AG04450 (cell line): ENCODE measurements around the gene PUM2. TPM values are rescaled to one million over a fixed set of nuclear protein-coding genes. Genes with fewer than 3 reads are reported as not detected.

Experiments
- CTCF ChIA-PET: fragments of 300-600, 350-600 bp; formaldehyde crosslinking; extraction: SDS; loops from one replicate; lab custom pipeline; 2022; ENCODE audit warnings: antibody characterized with exemption, inconsistent platforms; lab: Charles Lee
- POLR2A ChIA-PET: fragments of 350-600 bp; formaldehyde crosslinking; extraction: SDS; loops from one replicate; lab custom pipeline; 2021; ENCODE audit warnings: antibody characterized with exemption, inconsistent platforms; lab: Yijun Ruan, JAX
- DNase-seq: peaks from one replicate; pipeline ENCODE4 v3.0.0-alpha.2; 2011; ENCODE audit warnings: low read depth, low spot score
- H3K27ac ChIP-seq: one replicate; pipeline ENCODE4 v1.5.1; 2012; ENCODE audit warnings: low read depth, low read length, control low read depth
- H3K27me3 ChIP-seq: one replicate; pipeline ENCODE4 v1.6.0; 2012; ENCODE audit warnings: low read length; ENCODE audit not compliant: control insufficient read depth, insufficient read depth
- H3K4me3 ChIP-seq: 2 replicates; pipeline ENCODE4 v1.5.1; 2011; ENCODE audit warnings: mild to moderate bottlenecking, low read depth, low read length, control low read depth
- H3K9me3 ChIP-seq: 2 replicates; pipeline ENCODE4 v1.5.1; 2012; ENCODE audit warnings: low read length; ENCODE audit not compliant: control insufficient read depth, insufficient read depth
- polyA plus RNA-seq: library from polyadenylated mRNA; depleted of rRNA; stranded (reverse); fragments of >200 nt; gene quantifications from 2 replicates; pipeline ENCODE4 v1.2.3, GENCODE V29; 2011
- TF ChIP-seq, protein P1 (sequence below): IDR thresholded peaks from 2 replicates; pipeline ENCODE4 v1.5.1; 2011; ENCODE audit warnings: low read depth, low read length, control low read depth, inconsistent platforms

The PUM2 gene
- polyA plus RNA-seq, 1 experiment: 53.7 TPM

DNA sequence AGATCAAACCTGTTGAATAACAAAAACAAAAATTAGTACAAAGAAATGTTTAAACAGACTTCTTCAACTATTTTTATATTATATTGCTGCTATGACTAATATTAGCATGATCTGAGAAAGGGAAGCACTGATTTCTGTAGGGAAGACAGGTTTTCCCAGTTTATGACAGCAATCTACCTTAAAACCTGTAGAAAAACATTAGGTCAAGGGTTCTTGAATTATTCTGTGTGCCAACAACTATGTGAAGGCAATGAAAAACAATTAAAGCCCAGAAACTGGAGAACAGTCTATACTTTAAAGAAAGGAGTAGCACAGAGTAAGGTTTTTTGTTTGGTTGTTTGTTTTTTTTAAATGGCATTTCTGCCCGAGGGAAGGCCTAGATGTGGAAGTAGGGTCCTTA, 23.3 kb downstream of the PUM2 start:
- Histone ChIP-seq H3K27me3 (no peaks in the 10 kb centered on the region), H3K4me3 (no peak overlapping the region), H3K9me3 (peaks cover 4% of the 10 kb centered on the region; the same call in 1 of the 2 replicates), H3K27ac (no peak overlapping the region)
- CTCF ChIA-PET: interaction anchor here (1.0 to 6.3 kb wide), 31 partner anchors 10 to 324 kb away, joined by 3 to 130 read pairs (median 8); partner anchors contain the start of gene HS1BP3
- no peak for DNase-seq
- POLR2A ChIA-PET: no interaction called here
- TF ChIP-seq, protein P1, sequence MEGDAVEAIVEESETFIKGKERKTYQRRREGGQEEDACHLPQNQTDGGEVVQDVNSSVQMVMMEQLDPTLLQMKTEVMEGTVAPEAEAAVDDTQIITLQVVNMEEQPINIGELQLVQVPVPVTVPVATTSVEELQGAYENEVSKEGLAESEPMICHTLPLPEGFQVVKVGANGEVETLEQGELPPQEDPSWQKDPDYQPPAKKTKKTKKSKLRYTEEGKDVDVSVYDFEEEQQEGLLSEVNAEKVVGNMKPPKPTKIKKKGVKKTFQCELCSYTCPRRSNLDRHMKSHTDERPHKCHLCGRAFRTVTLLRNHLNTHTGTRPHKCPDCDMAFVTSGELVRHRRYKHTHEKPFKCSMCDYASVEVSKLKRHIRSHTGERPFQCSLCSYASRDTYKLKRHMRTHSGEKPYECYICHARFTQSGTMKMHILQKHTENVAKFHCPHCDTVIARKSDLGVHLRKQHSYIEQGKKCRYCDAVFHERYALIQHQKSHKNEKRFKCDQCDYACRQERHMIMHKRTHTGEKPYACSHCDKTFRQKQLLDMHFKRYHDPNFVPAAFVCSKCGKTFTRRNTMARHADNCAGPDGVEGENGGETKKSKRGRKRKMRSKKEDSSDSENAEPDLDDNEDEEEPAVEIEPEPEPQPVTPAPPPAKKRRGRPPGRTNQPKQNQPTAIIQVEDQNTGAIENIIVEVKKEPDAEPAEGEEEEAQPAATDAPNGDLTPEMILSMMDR: no peak

DNA sequence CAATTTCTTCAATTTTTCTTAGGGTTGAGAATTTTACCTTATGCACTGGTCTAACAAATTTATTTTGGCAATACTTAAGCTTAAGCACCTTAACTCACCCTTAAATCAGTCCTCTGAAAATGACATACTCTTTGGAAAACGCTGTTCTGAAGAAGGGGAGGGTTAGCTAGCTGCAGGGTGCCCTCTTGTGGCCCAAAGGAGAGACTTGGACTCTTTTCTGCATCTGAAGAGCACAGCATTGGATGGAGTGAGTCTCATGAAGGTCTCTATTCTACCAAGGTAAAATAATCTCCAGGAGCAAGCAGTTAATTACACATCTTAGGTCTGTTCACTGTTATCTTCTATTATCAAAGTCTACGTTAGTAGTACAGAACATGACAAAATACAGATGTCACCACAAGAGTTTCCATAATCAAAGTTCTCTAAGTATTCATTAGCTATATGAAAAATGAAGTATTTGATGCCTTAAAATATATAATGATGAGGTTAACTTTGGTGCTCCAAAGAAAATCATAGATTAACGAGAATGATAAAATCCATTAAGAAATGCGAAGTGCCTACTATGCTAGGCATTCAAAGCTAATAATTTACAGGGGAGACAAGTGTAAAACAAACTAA, 24.4 kb downstream of the PUM2 start:
- Histone ChIP-seq H3K27me3 (no peaks in the 10 kb centered on the region), H3K9me3 (peaks cover 4% of the 10 kb centered on the region; the same call in 1 of the 2 replicates), H3K27ac (no peak overlapping the region), H3K4me3 (no peak overlapping the region)
- POLR2A ChIA-PET: no interaction called here
- DNase-seq: peak; percentile 30
- CTCF ChIA-PET: interaction anchor here (0.5 to 6.3 kb wide), 53 partner anchors 8 to 540 kb away, joined by 3 to 130 read pairs (median 5); partner anchors contain the start of genes HS1BP3 and LAPTM4A
- TF ChIP-seq, protein P1: peak; percentile 91

DNA sequence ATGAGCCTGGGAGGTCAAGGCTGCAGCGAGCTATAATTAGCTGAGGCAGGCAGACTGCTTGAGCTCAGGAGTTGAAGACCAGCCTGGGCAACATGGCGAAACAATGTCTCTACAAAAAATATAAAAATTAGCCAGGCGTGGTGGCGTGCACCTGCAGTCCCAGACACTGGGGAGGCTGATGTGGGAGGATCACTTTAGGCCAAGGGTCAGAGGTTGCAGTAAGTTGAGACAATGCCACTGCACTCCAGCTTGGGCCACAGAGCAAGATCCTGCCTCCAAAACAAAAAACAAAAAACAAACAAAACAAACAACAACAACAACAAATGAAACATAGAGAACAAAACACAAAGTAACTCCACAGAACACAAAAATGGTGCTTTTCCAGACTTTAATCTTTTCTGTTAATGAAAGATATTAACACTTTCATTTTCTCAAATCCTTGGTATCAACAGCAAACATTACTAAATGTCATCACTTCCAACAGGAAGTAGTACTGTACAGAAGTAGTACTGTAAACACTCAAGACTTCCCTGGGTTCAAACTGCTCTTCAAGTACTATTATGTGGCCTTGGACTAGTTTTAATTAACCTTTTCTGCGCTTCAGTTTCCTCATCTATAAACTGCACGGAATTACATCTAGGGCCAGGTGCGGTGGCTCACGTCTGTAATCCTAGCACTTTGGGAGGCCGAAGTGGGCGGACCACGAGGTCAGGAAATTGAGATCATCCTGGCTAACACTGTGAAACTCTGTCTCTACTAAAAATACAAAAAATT, 27.9 kb downstream of the PUM2 start:
- CTCF ChIA-PET: interaction anchor here (6.3 kb wide), 1 partner anchor 16 kb away, joined by 130 read pairs; no protein-coding TSS in a partner anchor
- no peak overlapping the region for H3K4me3 ChIP-seq
- H3K9me3 ChIP-seq: no peaks in the 10 kb centered on the region
- DNase-seq: no peak
- TF ChIP-seq, protein P1: no peak
- H3K27ac ChIP-seq: no peak overlapping the region
- H3K27me3 ChIP-seq: no peaks in the 10 kb centered on the region
- POLR2A ChIA-PET: no interaction called here

DNA sequence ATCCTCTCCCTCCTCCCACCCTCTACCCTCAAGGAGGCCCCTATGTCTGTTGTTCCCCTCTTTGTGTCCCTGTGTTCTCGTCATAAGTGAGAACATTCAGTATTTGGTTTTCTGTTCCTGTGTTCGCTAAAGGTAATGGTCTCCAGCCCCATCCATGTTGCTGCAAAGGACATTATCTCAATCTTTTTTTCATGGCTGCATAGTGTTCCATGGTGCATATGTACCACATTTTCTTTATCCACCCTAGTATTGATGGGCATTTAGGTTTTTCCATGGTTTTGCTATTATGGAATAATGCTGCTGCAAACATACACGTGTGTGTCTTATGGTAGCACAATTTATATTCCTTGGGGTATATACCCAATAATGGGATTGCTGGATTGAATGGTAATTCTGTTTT, 33.0 kb downstream of the PUM2 start:
- POLR2A ChIA-PET: no interaction called here
- CTCF ChIA-PET: interaction anchor here (0.6 to 4.5 kb wide), 3 partner anchors 10 to 124 kb away, joined by 4 to 31 read pairs (median 6); no protein-coding TSS in a partner anchor

More for the DNA sequence above, 33.0 kb downstream of the PUM2 start:
- no peak overlapping the region for H3K27ac ChIP-seq
- H3K27me3 ChIP-seq: no peaks in the 10 kb centered on the region
- no peak for DNase-seq
- H3K9me3 ChIP-seq: no peaks in the 10 kb centered on the region
- TF ChIP-seq, protein P1: no peak
- H3K4me3 ChIP-seq: no peak overlapping the region
